Activated T-cell treated with anti-CD3 and anti-CD28 coated beads, Interleukin-2, amount 50 U/mL, for 4 hours (primary cell): ENCODE results near the gene MAN2A2. TPM values are rescaled to one million over a fixed set of nuclear protein-coding genes. Genes with fewer than 3 reads are reported as not detected.

Experiments
- total RNA-seq, 3 donors: library from RNA; stranded (reverse); gene quantifications; one replicate each; pipeline ENCODE4 v1.2.1, GENCODE V29; 2021

Gene MAN2A2
- total RNA-seq, 3 donors from 2014 or later = 93.2 to 124 (median 122) TPM

Other genes with a start within 250 kb of the MAN2A2 start
- gene BLM, start 186.0 kb upstream of the MAN2A2 start, total RNA-seq = 10 to 100 TPM; 21.4 to 25.6 (median 23.5) TPM
- gene FURIN, start 34.7 kb upstream of the MAN2A2 start, total RNA-seq = 100 to 1,000 TPM; 162 to 242 (median 189) TPM
- 1 to 10 TPM; 3.6 to 8.1 (median 5.8) TPM for gene FES, start 18.8 kb upstream of the MAN2A2 start, total RNA-seq
- 10 to 100 TPM; 39.9 to 43.6 (median 40.0) TPM for gene HDDC3, start 29.2 kb downstream of the MAN2A2 start, total RNA-seq
- 10 to 100 TPM; 63.4 to 70.5 (median 68.0) TPM for gene UNC45A, start 32.0 kb downstream of the MAN2A2 start, total RNA-seq
- 10 to 100 TPM; 11.1 to 18.4 (median 13.1) TPM for gene RCCD1, start 51.6 kb downstream of the MAN2A2 start, total RNA-seq
- gene PRC1, start 91.2 kb downstream of the MAN2A2 start, total RNA-seq = 10 to 100 TPM; 14.4 to 18.8 (median 18.7) TPM
- 10 to 100 TPM; 20.9 to 22.4 (median 21.9) TPM for gene VPS33B, start 119.3 kb downstream of the MAN2A2 start, total RNA-seq
- under 1 TPM in 2 of 3 donors, not detected in 1; 0.03 to 0.05 TPM for gene SV2B, start 197.0 kb downstream of the MAN2A2 start, total RNA-seq